D721Med (cell line): ENCODE data around the gene LRRC51.
A peak's percentile ranks its signal among the peaks of the same experiment; 100 is the strongest.

Source experiments
- DNase-seq: peaks from one replicate; pipeline ENCODE4 v3.0.0; 2011; ENCODE audit warnings: low spot score; ENCODE audit not compliant: insufficient read length
- FAIRE-seq: peaks from 2 replicates; lab custom pipeline; 2011; peaks lifted over from hg19 to GRCh38; lab: Jason Lieb, UNC
- TF ChIP-seq, protein P1 (sequence below): IDR thresholded peaks from 2 replicates; pipeline ENCODE4 v1.5.1; 2012; ENCODE audit warnings: mild to moderate bottlenecking, control low read depth; ENCODE audit not compliant: insufficient read depth; ENCODE audit errors: missing control alignments

Gene LRRC51

DNA sequence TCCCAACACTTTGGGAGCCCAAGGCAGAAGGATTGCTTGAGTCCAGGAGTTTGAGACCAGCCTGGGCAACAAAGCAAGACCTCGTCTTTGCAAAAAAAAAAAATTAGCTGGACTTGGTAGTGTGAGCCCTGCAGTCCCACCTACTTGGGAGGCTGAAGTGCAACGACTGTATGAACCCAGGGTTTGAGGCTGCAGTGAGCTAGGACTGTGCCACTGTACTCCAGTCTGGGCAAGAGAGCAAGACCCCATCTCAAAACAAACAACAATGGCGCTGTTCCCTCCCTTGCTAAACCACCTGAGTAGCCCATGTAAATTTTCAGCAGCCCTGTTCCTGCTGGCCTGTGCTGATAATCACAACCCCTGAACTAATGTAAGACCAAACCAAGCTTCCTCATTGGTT is 19.4 kb downstream of the LRRC51 start:
- FAIRE-seq (no peak), DNase-seq (no peak)
- TF ChIP-seq, protein P1, sequence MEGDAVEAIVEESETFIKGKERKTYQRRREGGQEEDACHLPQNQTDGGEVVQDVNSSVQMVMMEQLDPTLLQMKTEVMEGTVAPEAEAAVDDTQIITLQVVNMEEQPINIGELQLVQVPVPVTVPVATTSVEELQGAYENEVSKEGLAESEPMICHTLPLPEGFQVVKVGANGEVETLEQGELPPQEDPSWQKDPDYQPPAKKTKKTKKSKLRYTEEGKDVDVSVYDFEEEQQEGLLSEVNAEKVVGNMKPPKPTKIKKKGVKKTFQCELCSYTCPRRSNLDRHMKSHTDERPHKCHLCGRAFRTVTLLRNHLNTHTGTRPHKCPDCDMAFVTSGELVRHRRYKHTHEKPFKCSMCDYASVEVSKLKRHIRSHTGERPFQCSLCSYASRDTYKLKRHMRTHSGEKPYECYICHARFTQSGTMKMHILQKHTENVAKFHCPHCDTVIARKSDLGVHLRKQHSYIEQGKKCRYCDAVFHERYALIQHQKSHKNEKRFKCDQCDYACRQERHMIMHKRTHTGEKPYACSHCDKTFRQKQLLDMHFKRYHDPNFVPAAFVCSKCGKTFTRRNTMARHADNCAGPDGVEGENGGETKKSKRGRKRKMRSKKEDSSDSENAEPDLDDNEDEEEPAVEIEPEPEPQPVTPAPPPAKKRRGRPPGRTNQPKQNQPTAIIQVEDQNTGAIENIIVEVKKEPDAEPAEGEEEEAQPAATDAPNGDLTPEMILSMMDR = no peak

DNA sequence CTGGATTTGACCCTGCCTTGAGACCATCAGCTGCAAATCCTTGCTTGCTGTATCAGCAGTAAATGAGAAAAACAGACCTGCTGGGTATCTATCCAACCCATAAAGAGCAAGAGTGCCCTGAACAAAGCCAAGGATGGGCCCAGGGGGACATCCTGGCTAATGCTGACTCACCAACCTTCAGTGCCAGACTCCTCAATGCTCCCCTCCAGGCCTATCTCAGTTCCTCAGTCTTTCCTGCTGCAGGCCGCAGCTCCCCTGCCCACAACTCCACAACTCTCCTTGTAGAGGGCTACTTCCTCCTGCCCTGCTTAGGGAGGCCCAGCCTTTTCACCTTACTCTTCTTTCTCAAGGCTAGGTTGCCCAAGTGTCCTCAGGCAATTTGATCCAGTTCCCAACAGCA is 19.8 kb downstream of the LRRC51 start:
- DNase-seq = no peak
- FAIRE-seq = no peak
- TF ChIP-seq, protein P1 = no peak

- DNase-seq = no peak
- TF ChIP-seq, protein P1 = no peak
- no peak for FAIRE-seq
Measured at GRCh38 chr11:72102162-72102561, 21.5 kb downstream of the LRRC51 start.

- no peak for FAIRE-seq
Measured at GRCh38 chr11:72102631-72102945, 21.9 kb downstream of the LRRC51 start.

DNA sequence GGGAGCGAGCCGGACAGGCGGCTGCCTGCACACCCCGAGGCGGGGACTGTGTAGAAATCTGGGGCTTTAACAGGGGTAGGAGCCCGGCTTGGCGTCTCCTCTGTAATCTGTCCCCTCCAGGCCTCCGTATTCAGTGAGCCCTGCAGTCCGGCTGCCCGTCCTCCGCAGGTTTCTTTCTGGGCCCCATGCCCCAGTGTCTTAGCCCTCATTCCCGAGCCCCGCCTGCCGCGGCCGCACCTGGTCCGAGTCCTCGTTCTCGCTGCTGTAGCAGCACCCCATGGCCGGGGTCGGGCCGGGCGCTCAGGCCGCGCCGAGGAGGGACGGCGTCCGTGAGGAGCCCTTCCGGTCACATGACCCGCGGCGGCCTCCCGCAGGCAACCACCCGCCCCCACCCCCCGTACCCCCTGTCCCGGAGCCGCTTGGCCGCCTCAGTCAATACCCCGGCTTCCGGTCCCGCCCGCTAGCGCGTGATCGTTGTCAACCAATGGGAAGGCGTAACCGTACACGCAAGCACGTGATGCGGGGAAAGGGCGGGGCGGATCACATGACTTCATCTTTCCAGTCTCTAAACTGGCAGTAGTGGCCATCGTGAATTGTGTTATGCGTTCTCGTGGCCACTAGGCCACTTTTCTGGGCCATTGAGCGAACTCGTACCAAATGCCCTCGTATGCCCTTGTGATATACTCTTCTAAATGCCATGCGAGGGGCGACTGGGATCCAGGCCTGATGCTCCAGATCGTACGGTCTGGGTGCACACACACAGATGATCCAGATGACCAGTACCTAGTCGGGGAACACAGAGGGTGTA is 22.5 kb downstream of the LRRC51 start, which contains the start of gene LAMTOR1:
LAMTOR1 (minus strand) TSS at position 352 of the 808 bp plus-strand sequence; CDS start at position 279, 73 bp downstream.
- DNase-seq (peak; percentile 85), FAIRE-seq (no peak)
- TF ChIP-seq, protein P1 = peak; percentile 16

More at GRCh38 chr11:72102631-72102945, 21.9 kb downstream of the LRRC51 start:
- TF ChIP-seq, protein P1 = no peak
- no peak for DNase-seq

GRCh38 chr11:72103754-72104167 is 23.1 kb downstream of the LRRC51 start:
- FAIRE-seq = no peak
- DNase-seq = no peak
- TF ChIP-seq, protein P1 = no peak

GRCh38 chr11:72105888-72106287 is 25.2 kb downstream of the LRRC51 start, which contains the start of gene TOMT:
TSS of gene TOMT (plus strand) at chr11:72105924. CDS start at chr11:72105952, 28 bp downstream.
- DNase-seq (no peak), FAIRE-seq (no peak)
- TF ChIP-seq, protein P1 = no peak
